Stimulated activated CD4-positive, alpha-beta T cell treated with anti-CD3 and anti-CD28 coated beads, Interleukin-1b, Interleukin-23, amount 100 ng/mL, for 4 hours (primary cell): Measurements from ENCODE around the gene OBSCN.

Source experiments
- DNase-seq, 2 donors: peaks; one replicate each; pipeline ENCODE4 v3.0.0-alpha.2; 2020; ENCODE audit warnings: low read depth in 2 of 2

OBSCN gene

GRCh38 chr1:228378873-228379460 is 171.1 kb downstream of the OBSCN start:
- no peak for DNase-seq

GRCh38 chr1:228379666-228380065 is 171.8 kb downstream of the OBSCN start:
- DNase-seq, result no peak

DNA sequence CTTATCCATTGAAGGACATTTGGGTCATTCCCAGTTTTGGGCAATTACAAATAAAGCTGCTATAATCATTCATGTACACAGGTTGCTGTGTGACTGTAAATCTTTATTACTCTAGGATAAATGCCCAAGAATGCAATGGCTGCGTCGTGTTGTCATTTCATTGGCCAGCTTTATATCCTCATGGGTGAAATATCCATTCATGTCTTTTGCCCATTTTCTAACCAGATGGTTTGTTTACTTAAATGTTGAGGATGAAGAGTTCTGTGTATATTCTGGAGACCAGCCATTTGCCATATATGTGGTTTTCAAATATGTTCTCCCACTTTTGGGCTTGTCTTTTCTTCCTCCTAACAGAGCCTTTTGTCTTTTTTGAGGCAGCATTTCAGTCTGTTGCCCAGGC is 173.5 kb downstream of the OBSCN start:
- DNase-seq, result no peak

DNA sequence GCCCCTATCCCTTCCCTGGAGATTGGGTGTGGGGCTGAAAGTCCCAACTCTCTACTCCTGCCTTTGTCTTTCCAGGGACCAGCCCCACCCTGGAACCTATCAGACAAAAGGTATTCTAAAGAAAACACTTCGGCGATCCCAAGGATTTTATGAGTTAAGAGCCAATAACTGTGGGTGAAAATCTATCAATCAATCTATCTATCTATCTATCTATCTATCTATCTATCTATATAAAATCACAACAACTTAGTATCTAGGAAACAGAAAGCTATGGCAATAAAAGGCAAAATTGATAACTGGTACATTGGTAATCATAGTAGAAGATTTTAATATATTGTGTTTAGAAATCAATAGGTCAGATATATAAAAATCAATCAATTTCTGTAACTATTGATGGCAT is 175.9 kb downstream of the OBSCN start:
- no peak for DNase-seq

GRCh38 chr1:228385232-228385631 is 177.4 kb downstream of the OBSCN start:
- DNase-seq, result no peak

DNA sequence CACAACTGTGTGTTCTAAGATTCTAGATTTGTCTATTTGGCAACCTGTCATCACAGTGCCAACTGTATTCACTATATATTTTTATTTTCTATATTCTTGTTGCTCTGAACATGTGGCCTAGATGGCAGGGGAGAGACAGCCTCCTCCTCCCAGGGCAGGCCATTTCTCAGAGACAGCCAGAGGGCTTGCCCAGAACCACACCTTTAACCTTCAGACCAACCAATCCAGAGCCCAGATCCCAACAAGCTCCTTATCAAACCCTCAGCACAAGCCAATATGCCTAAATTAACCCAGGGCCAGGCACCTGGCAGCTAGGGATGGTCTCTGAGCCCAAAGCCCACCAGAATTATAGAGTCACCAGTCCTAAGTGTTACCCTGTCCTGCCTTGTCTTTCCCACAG is 179.5 kb downstream of the OBSCN start:
- DNase-seq, result no peak

DNA sequence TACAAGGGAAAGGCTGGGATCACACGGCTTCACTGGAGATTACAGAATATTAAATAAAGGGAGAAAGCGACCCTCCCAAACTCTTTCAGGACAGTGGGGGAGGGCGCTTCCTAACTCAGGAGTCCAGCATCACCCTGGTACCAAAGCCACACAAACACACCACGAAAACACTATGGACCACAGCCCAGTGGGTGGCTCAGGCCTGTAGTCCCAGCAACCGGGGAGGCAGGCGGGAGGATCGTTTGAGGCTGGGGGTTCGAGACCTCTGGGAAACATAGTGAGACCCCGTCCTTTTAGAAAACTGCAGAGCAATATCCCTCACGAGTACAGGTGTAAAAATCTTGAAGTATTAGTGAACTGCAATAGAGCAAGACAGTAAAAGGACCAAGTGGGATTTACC is 182.8 kb downstream of the OBSCN start:
- DNase-seq, result no peak

DNA sequence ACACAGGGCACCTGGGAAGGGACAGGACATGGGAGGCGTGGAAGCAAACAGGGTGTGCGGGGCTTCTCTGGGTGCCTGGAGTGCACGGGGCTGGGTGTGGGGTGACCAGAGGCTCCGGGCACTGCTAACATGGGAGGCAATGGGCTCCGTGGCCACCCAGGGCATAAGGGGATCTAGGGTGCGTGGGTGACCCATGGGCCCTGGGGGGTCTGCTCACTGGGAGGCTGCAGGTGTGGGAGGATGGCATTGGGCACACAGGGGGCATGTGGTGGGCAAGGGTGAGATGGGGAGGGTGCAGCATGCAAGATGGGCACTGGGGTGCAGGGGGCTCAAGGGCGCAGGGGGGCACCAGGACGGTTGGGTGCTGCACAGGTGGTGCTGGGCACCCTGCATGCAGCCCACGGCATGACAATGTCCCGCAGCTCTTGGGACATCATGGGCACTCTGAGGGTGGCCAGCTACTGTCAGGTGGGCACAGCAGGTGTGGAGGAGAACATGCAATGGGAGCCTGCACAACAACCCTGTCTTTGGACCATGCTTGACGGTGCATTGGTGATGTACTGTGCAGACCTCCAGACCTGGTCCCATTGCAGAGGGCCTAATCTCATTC is 183.7 kb downstream of the OBSCN start:
- DNase-seq, result no peak

GRCh38 chr1:228392111-228392936 is 184.5 kb downstream of the OBSCN start:
- DNase-seq, result no peak

DNA sequence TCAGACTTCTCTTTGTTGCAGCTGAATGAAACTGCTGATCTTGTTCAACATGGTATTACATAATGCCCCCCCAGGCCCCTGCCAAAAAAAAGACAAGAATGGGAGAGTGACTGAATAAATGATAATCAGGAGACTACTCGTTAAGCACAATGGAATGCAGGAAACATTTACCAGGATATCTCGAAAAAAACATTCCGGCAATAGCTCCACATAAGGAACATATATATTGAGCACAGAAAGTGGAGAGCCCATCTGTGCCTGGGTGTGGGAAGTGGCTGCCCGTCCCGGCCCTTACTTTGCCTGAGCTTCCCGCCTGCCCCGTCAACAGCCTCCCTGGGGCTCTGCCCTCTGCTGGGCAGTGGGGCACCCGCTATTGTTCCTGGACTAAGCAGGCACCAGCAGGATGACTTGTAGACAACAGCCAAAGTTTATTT is 185.4 kb downstream of the OBSCN start:
- no peak for DNase-seq

DNA sequence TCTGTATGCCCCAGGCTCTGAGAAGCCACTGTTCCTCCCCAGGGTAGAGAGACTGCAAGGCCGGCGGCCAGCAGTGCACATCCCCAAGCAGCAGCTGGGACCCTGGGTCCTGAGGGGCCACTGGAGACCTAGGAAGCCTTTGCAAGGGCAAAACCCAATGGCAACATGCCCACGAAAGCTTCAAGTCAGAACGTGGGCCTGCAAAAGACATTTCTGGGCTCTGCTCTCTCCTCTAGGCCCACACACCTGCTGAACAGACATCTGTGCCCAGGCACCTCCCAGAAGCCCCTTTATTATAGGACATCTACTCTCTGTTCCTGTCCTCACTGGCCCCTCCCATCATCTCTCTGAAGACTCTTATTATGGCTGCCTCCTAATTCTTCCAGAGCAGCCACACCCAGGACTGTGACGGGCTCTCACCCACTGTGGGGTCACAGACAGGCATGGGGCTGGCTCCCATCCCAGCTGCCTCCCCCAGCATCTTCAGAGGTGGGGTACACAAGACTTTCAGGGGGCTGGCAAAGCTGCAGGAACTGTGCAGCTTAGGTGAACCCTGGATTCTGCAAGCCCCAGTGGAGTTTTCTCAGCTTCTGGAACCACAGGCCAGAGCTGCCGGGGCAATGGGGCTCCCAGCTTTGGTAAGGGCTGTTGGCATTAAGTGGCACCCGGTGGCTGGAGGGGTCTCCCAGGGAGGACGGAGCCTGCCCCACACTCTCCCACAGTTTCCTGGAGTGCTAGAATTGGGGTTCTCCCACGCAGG is 186.1 kb downstream of the OBSCN start:
- DNase-seq, result no peak

GRCh38 chr1:228394571-228395394 is 186.9 kb downstream of the OBSCN start:
- DNase-seq, result no peak

- DNase-seq, result no peak
Observed at GRCh38 chr1:228396770-228397662, 189.2 kb downstream of the OBSCN start.

- no peak for DNase-seq
Observed at GRCh38 chr1:228397966-228398365, 190.1 kb downstream of the OBSCN start.

- no peak for DNase-seq
Observed at GRCh38 chr1:228398741-228399461, 191.1 kb downstream of the OBSCN start.

DNA sequence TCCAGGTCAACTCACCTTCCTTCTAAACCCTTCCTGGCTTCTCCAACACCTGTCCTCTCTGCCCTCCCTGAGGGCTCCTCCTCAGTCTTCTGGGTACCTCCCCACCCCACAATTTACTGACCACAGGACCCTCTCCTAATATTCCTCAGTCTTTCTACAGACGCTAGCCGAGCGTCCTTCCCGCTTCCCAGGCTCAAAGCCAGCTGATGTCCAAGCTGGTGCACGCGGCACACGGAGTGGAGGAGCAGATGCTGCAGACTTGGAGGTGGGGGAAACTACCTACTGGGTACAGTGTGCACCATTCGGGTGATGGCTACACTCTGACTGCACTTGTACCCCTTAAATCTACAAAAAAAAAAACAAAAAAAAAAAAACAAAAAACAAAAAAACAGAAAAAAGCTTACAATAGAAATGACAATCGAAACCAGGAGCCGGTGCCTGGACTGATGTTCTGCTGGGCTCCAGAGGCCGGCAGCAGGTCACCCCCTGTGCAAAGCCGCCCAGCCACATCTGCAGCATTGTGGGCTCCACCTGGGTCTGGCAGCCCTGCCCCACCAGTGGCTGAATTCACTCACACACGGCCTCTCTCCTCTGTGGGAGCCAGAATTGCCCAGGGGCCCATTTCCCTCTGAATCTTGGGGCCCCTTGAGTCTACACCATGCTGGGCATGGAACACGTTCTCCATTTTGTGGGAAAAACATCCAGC is 191.8 kb downstream of the OBSCN start:
- no peak for DNase-seq

DNA sequence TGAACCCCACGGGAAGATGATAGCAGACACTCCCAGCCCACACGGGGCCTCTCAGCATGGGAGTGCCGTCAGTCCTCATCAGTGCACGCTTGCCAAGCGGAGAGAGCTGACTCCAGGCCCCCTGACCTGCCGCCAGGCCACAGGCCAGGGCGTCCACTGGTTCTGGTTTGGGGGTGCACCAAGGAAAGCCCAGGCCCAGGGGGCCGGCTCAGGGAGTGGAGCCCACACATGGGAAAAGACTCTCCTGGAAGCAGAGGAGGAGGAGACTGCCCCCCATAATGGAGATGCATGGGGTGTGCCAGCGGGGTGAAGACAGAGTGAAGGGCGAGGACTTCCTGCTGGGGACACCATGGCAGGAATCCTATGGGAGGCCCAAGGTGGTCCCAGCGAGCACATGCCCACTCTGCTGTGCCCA is 192.4 kb downstream of the OBSCN start:
- DNase-seq, result no peak

- DNase-seq, result no peak
Observed at GRCh38 chr1:228400692-228401454, 193.0 kb downstream of the OBSCN start.
